Embryonic facial prominence (tissue), 1 donor: ENCODE results near the gene OPRL1.
"Not testable (repeated sequence)": the region's sequence is repeated elsewhere in the genome, so short reads cannot be mapped to it uniquely, and the experiment has no call there.

Experiments
- DNase-seq: peaks from one replicate; pipeline ENCODE4 v3.0.0-alpha.2; 2016; ENCODE audit errors: extremely low spot score

OPRL1 gene

GRCh38 chr20:64115171-64115911 lies 35.5 kb downstream of the OPRL1 start:
- DNase-seq = no peak

GRCh38 chr20:64116016-64116415 lies 36.1 kb downstream of the OPRL1 start:
- DNase-seq = no peak

DNA sequence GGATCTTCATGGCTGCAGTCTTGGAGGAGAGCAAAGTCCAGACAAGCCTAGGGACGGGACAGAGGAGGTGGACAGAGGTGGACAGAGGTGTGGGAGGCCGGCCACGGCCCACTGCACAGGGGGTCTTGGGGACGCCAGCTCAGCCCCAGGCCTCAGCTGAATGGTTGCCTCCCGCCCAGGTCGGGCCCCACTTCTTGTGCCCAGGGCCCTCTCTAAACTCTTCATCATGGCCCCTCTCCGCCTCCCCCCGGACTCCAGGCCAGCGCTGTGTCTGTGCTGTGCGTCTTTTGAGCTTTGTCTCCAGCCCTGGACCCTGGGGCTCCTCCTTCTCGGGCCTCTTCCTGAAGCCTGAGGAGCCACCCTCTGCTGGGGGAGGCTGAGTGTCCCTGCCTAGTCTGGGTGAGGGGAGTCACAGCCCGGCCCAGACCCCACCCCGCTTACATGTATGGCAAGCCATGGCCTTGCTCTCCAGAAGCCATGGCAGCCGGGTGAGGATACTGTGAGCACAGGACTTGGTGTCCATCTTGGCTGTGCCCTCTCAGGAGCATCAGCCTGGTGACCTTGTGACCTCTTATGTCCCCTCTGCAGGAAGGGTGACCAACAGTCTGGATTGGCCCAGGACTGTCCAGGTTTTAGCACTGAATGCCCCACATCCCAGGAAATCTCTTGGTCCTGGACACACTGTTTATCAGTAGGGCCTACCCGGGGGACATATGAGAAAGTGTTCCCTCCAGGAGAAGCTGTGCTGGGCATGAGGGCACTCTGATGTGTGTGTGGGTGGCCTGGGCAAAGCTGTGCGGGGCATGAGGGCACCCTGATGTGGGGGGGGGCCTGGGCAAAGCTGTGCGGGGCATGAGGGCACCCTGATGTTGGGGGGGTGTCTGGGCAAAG lies 36.9 kb downstream of the OPRL1 start:
- no peak for DNase-seq

DNA sequence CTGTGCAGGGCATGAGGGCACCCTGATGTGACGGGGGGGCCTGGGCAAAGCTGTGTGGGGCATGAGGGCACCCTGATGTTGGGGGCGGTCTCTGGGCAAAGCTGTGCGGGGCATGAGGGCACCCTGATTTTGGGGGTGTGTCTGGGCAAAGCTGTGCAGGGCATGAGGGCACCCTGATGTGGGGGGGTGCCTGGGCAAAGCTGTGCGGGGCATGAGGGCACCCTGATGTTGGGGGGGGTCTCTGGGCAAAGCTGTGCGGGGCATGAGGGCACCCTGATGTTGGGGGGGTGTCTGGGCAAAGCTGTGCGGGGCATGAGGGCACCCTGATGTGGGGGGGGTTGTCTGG lies 37.5 kb downstream of the OPRL1 start:
- DNase-seq = not testable (repeated sequence)

DNA sequence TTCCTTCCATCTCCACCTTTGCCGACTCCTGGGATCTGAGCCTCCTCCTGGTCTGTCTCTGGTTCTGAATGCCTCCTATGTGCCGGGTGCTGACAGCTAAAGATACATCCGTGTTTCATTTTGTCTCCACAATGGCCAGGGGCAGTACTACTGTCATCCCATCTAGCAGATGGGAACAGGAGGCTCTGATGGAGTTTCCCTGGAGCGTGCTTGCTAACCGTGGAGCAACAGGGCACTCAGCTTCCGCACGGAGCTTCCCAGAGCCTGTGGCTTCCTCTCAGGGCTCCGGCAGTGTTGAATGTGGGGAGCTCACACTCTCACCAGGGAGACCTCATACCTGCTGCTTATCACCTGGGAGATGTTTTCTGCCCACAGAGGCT lies 39.4 kb downstream of the OPRL1 start:
- DNase-seq = no peak

DNA sequence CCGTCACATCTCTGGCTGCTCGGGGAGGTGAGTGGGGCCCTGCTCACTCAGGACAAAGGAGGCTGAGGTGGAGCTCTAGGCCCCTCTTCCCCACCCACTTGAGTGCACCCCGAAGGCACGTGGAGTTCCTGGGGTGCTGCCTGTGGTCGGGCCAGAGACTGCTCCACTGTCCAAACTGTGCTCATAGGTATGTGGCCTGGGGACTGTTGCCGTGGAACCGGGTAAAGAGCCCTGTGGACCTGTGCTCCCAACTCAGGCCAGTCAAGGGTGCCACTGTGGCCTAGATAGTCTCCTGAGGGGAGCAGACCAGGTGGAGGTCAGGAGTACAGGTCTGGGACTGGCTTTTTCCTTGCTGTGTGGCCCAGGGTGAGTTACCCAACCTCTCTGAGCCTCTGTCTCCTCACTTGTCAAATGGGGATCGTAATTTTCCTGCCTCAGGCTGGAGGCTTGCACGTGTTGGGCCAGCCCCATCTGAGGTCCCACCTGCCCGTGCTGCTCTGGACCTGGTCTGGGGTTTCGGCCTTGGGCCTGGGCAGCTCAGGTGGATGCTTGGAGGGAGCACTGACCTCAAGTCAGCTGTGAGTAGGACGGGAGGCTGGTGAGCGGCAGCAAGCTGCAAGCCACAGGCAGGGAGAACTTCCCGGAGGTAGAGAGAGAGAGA lies 39.9 kb downstream of the OPRL1 start:
- no peak for DNase-seq

DNA sequence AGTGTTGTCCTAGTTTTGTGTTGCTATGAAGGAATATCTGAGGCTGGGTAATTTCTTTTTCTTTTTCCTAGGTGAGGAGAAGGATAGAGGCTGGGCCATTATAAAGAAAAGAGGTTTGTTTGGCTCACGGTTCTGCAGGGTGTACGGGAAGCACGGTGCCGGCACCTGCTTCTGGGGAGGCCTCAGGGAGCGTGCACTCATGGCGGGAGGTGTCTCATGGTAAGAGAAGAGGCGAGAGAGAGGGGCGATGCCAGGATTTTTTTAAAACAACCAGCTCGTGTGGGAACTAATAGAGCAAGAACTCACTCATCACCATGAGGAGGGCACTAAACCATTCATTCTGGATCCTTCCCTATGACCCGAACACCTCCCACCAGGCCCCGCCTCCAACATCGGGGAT lies 41.7 kb downstream of the OPRL1 start:
- no peak for DNase-seq

DNA sequence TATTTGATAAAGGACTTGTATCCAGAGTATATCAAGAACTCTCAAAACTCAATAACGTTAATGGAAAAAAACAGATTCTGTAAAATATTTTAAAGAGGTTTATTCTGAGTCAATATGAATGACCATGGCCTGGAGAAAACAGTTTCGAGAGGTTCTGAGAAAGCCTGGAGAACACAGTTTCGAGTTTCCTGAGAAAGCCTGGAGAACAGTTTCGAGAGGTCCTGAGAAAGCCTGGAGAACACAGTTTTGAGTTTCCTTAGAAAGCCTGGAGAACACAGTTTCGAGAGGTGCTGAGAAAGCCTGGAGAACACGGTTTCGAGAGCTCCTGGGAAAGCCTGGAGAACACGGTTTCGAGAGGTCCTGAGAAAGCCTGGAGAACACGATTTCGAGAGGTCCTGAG lies 43.0 kb downstream of the OPRL1 start:
- not testable (repeated sequence) for DNase-seq

DNA sequence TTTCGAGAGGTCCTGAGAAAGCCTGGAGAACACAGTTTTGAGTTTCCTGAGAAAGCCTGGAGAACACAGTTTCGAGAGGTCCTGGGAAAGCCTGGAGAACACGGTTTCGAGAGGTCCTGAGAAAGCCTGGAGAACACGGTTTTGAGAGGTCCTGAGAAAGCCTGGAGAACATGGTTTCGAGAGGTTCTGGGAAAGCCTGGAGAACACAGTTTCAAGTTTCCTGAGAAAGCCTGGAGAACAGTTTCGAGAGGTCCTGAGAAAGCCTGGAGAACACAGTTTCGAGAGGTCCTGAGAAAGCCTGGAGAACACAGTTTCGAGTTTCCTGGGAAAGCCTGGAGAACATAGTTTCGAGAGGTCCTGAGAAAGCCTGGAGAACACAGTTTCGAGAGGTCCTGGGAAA lies 43.6 kb downstream of the OPRL1 start:
- DNase-seq = not testable (repeated sequence)

GRCh38 chr20:64129146-64129782 lies 49.4 kb downstream of the OPRL1 start:
- no peak for DNase-seq

GRCh38 chr20:64130271-64130670 lies 50.4 kb downstream of the OPRL1 start:
- DNase-seq = no peak

DNA sequence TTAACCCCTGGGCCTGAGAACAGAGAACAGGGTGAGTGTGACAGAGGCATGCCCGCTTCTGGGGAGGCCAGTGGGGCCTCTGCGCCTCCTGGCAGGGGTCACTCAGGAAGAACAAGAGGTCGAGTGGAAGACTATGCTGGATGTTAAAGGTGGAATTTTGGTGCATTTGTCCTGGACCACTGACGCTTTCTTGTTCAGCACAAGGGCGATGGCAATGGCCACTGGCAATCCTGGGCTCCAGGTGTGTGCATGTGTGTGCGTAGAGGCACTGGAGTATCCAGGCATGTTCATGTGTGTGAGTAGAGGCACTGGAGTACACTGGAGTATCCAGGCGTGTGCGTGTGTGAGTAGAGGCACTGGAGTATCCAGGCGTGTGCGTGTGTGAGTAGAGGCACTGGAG lies 51.0 kb downstream of the OPRL1 start:
- no peak for DNase-seq

- no peak for DNase-seq
Observed at GRCh38 chr20:64131406-64131805, 51.5 kb downstream of the OPRL1 start.

DNA sequence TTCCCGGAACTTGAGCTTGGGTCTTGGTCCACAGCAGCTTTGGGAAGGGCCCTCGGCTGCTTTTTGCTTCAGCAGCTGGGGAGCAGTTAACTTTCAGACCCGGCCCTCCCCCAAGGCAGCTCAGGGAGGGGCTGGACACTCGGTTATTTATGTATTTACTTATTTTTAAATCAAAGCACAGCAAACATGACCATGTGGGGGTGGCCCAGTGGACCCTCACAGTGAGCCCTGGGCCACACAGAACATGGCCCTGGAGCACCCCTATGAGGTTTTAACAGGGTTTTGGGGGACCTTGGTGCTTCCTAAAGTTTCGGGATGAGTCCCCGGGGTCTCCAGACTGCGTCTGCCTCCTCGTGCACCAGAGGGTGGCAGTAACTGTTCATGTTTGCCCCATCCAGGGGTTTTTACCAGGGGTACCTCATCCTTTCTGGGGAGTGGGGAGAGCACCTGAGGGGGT lies 54.1 kb downstream of the OPRL1 start:
- DNase-seq = no peak

DNA sequence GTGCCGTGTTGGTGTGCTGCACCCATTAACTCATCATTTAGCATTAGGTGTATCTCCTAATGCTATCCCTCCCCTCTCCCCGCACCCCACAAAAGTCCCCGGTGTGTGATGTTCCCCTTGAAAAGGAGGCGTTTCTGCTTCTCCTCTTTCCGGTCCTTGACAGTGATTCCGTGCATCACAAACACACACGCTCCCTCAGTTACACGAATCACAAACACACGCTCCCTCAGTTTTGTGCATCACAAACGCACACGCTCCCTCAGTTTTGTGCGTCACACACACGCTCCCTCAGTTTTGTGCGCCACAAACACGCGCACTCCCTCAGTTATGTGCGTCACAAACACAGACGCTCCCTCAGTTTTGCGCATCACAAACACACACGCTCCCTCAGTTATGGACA lies 54.9 kb downstream of the OPRL1 start:
- DNase-seq = not testable (repeated sequence)

DNA sequence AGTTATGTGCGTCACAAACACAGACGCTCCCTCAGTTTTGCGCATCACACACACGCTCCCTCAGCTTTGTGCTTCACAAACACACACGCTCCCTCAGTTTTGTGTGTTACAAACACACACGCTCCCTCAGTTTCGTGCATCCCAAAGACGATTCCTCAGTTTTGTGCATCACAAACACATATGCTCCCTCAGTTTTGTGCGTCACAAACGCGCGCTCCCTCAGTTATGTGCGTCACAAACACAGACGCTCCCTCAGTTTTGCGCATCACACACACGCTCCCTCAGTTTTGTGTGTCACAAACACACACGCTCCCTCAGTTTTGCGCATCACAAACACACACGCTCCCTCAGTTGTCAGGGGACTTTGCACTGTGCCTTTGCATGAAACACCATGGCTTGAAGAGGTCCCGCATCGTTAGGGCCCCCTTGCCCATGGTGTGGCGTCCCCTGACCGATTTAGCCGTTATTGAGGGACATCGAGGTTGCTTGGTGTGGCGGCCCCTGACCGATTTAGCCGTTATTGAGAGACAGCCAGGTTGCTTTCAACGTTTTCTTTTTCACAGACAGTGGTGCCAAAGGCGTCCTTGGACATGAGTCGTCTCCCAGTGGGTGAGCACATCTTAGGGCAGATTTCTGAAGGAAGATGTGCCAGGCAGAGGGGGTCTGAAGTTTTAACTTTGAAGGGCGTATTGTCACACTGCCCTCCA lies 56.3 kb downstream of the OPRL1 start:
- no peak for DNase-seq

GRCh38 chr20:64137598-64138031 lies 57.7 kb downstream of the OPRL1 start:
- no peak for DNase-seq

- DNase-seq = no peak
Observed at GRCh38 chr20:64138276-64138815, 58.5 kb downstream of the OPRL1 start.

DNA sequence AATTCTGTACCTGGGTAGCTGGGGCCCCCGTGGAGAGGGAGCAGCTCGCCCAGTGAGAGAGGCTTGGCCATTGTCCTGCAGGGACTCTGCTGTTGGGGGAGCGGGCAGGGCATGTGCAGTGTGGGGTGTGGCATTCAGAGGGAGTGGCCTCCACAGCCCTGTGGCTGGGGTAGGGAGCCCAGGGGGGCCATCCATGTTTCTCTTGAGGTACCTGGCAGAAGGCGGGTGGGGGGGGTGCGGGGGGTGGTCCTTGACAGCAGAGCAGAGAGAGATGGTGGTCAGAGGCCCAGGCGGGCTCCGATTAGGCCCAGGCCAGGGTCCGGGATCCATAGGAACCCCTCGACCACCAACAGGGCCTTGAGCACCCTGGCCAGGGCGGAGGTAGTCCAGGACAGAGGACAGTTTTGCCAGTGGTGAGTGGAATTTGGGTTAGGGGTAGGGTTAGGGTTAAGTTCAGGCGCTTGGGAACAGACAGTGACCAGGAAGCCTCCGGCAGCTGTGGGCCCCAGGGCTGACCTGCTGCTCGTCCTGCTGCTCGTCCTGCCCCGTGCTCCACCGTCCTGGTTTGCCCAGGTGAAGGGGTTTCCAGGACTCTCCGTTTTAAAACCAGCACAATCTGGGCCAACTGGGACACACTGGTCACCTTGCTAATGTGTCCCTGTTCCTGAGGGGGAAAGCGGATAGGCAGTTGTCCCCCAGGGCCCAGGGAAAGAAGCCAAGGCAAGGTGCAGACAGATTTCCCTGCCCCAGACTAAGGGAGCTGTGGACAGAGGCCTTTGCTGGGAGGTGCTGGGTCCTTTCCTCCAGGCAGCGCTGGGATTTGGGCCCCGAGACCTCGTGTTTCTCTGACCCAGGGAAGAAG lies 59.5 kb downstream of the OPRL1 start:
- DNase-seq = no peak
